DND-41 (cell line): ENCODE measurements around the gene PKD2.

Experiments
- ATAC-seq: fragments of 200-7000 bp; cut with Tn5 transposase; 3 replicates; pipeline ENCODE4 v1.9.1; 2021; ENCODE audit warnings: low read depth; ENCODE audit not compliant: insufficient read depth
- DNase-seq: peaks from one replicate; pipeline ENCODE4 v3.0.0-alpha.2; 2020
- H2AFZ ChIP-seq: 2 replicates; pipeline ENCODE4 v1.6.0; 2012; ENCODE audit warnings: low read depth, low read length
- H3K27ac ChIP-seq: 2 replicates; pipeline ENCODE4 v1.5.1; 2012; ENCODE audit warnings: low read length, inconsistent platforms
- H3K27me3 ChIP-seq: fragments of 200-600 bp; sonication (generic); 2 replicates; pipeline ENCODE4 v1.6.0; 2012; ENCODE audit warnings: low read length, mild to moderate bottlenecking, inconsistent platforms; ENCODE audit not compliant: insufficient read depth, poor library complexity
- H3K36me3 ChIP-seq: 2 replicates; pipeline ENCODE4 v1.5.1; 2012; ENCODE audit warnings: low read length, inconsistent platforms; ENCODE audit not compliant: insufficient read depth
- H3K4me1 ChIP-seq: 2 replicates; pipeline ENCODE4 v1.5.1; 2012; ENCODE audit warnings: mild to moderate bottlenecking, low read length; ENCODE audit not compliant: insufficient read depth
- H3K4me2 ChIP-seq: 2 replicates; pipeline ENCODE4 v1.6.0; 2012; ENCODE audit warnings: mild to moderate bottlenecking, moderate library complexity, low read length, inconsistent platforms; ENCODE audit not compliant: insufficient read depth
- H3K4me3 ChIP-seq, 2 experiments: fragments of 200-600 bp in 1 of 2; shearing (Covaris generic) in 1 of 2; 2 replicates each; pipeline ENCODE4 v1.5.1; 2012 to 2016; ENCODE audit warnings: inconsistent platforms in 2 of 2, low read length in 2 of 2, mild to moderate bottlenecking in 2 of 2, low read depth in 1 of 2, moderate library complexity in 1 of 2
- H3K79me2 ChIP-seq: 2 replicates; pipeline ENCODE4 v1.6.0; 2012; ENCODE audit warnings: low read length, inconsistent platforms; ENCODE audit not compliant: insufficient read depth
- H3K9ac ChIP-seq: 2 replicates; pipeline ENCODE4 v1.6.0; 2012; ENCODE audit warnings: low read depth, mild to moderate bottlenecking, inconsistent platforms, low read length, moderate library complexity
- H3K9me3 ChIP-seq: 2 replicates; pipeline ENCODE4 v1.5.1; 2012; ENCODE audit warnings: low read length, moderate library complexity, mild to moderate bottlenecking, inconsistent platforms; ENCODE audit not compliant: insufficient read depth, severe bottlenecking
- H4K20me1 ChIP-seq: 2 replicates; pipeline ENCODE4 v1.6.0; 2012; ENCODE audit warnings: low read length; ENCODE audit not compliant: insufficient read depth
- CTCF ChIP-seq: IDR thresholded peaks from 2 replicates; pipeline ENCODE4 v1.5.1; 2012; ENCODE audit warnings: borderline replicate concordance, low read length, moderate library complexity, mild to moderate bottlenecking; ENCODE audit not compliant: poor library complexity, severe bottlenecking; ENCODE audit errors: extremely low read depth
- EZH2 ChIP-seq: IDR thresholded peaks from 3 replicates; pipeline ENCODE4 v1.6.1; 2012; ENCODE audit warnings: borderline replicate concordance, low read depth, mild to moderate bottlenecking, moderate library complexity, low read length, inconsistent platforms; ENCODE audit not compliant: severe bottlenecking

Gene PKD2

GRCh38 chr4:87979810-87980209, 27.6 kb upstream of the PKD2 start:
- Histone ChIP-seq H3K4me2 (no peak overlapping the region), H3K27ac (no peak overlapping the region), H3K4me3 (no peak overlapping the region), H3K79me2 (no peaks in the 10 kb centered on the region), H3K36me3 (no peaks in the 10 kb centered on the region), H4K20me1 (no peaks in the 10 kb centered on the region), H3K27me3 (peaks cover 23% of the 10 kb centered on the region), H3K9me3 (no peaks in the 10 kb centered on the region), H3K4me1 (peaks cover 14% of the 10 kb centered on the region), H3K9ac (no peak overlapping the region), H2AFZ (no peak overlapping the region)
- no peak for TF ChIP-seq EZH2
- no peak for ATAC-seq
- no peak for DNase-seq

- Histone ChIP-seq H2AFZ (no peak overlapping the region), H4K20me1 (no peaks in the 10 kb centered on the region), H3K79me2 (no peaks in the 10 kb centered on the region), H3K36me3 (no peaks in the 10 kb centered on the region), H3K4me3 (no peak overlapping the region), H3K27me3 (peaks cover 17% of the 10 kb centered on the region), H3K27ac (no peak overlapping the region), H3K9me3 (no peaks in the 10 kb centered on the region), H3K4me2 (no peak overlapping the region), H3K9ac (no peak overlapping the region), H3K4me1 (no peaks in the 10 kb centered on the region)
- no peak for DNase-seq
- TF ChIP-seq CTCF (no peak), EZH2 (no peak)
- ATAC-seq, result no peak
Measured at GRCh38 chr4:87981486-87981885, 25.9 kb upstream of the PKD2 start.

GRCh38 chr4:87982036-87982435, 25.4 kb upstream of the PKD2 start:
- H3K79me2 ChIP-seq, result no peaks in the 10 kb centered on the region
- no peak overlapping the region for H2AFZ ChIP-seq
- H3K9ac ChIP-seq, result no peak overlapping the region
- no peaks in the 10 kb centered on the region for H4K20me1 ChIP-seq
- no peak overlapping the region for H3K4me3 ChIP-seq
- H3K27me3 ChIP-seq, result peaks cover 12% of the 10 kb centered on the region
- no peaks in the 10 kb centered on the region for H3K4me1 ChIP-seq
- H3K4me2 ChIP-seq, result no peak overlapping the region
- no peak for TF ChIP-seq CTCF
- no peak for TF ChIP-seq EZH2
- no peaks in the 10 kb centered on the region for H3K9me3 ChIP-seq
- H3K27ac ChIP-seq, result no peak overlapping the region
- no peak for DNase-seq
- ATAC-seq, result no peak
- H3K36me3 ChIP-seq, result no peaks in the 10 kb centered on the region

GRCh38 chr4:87982446-87983010, 24.9 kb upstream of the PKD2 start:
- no peak overlapping the region for H3K4me3 ChIP-seq
- no peaks in the 10 kb centered on the region for H3K9me3 ChIP-seq
- H3K4me1 ChIP-seq, result no peaks in the 10 kb centered on the region
- H3K27me3 ChIP-seq, result peaks cover 13% of the 10 kb centered on the region
- ATAC-seq (no peak), DNase-seq (no peak)
- H2AFZ ChIP-seq, result no peak overlapping the region
- H3K36me3 ChIP-seq, result no peaks in the 10 kb centered on the region
- no peaks in the 10 kb centered on the region for H4K20me1 ChIP-seq
- no peak overlapping the region for H3K9ac ChIP-seq
- no peaks in the 10 kb centered on the region for H3K79me2 ChIP-seq
- no peak overlapping the region for H3K4me2 ChIP-seq
- no peak overlapping the region for H3K27ac ChIP-seq
- no peak for TF ChIP-seq EZH2
